ENCODE results near the gene F7. TPM values are rescaled to one million over a fixed set of nuclear protein-coding genes. Genes with fewer than 3 reads are reported as not detected.

F7 gene
- total RNA-seq, 1 donor from 2014 or later = 3.0 TPM

DNA sequence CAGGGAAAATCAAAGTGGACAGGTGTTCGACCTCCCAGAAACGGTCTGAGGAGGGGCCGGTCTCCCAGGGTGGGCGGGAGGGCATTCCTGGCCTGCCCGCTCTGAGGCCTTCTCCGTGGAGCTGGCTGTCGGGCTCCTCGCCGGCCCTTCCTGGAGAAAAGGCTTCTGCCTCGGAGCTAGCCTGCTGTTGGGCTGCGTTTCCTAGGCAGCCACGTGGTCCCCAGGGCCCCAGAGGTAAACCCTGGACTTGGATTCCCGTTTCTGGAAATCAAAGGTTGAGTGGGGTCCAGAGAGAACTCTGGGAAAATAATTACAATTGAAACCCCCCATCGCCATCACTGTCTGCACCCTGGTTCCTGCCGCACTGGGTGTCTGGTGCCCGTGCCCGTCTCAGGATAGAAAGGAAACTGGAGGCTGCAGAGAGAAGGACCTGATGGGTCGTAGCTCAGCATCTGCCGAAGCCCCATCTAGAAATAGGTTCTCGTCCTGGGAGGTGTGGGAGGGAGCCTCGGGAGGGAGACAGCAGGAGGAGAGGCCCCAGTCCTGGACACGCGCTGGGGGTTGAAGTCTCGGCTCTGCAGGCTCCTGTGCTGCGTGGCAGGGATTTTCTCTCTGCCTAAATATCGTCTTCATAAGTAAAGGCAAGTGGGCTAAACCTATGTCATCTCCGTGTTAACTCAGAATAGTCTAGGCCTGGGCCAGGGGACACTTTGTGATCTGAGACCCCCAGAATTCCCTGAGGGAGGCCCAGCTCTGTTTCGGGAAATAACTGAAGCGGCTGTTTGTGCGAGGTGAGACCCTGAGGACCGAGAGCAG, 45.2 kb downstream of the F7 start:
- peak; percentile 57 for DNase-seq (ENCODE audit: extremely low spot score, unreplicated experiment)
- Mint-ChIP-seq H3K4me3 (peak overlapping the region; percentile 61), H3K27ac (no peak overlapping the region), H3K4me1 (ENCODE audit: unreplicated experiment) (peaks cover 9% of the 10 kb centered on the region), H3K36me3 (no peaks in the 10 kb centered on the region), H3K9me3 (no peaks in the 10 kb centered on the region), H3K27me3 (peaks cover 11% of the 10 kb centered on the region)
- TF ChIP-seq CTCF (conservative IDR thresholded peaks at IDR 0.05) = no peak

- Mint-ChIP-seq H3K27me3 (peaks cover 14% of the 10 kb centered on the region), H3K27ac (peak overlapping the region; percentile 88), H3K4me3 (peak overlapping the region; percentile 89), H3K4me1 (ENCODE audit: unreplicated experiment) (peaks cover 9% of the 10 kb centered on the region), H3K36me3 (no peaks in the 10 kb centered on the region), H3K9me3 (peaks cover under 1% of the 10 kb centered on the region)
- TF ChIP-seq CTCF (conservative IDR thresholded peaks at IDR 0.05) = no peak
- peak; percentile 63 for DNase-seq (ENCODE audit: extremely low spot score, unreplicated experiment)
These were observed 46.4 kb downstream of the F7 start for GRCh38 chr13:113151745-113152690.

DNA sequence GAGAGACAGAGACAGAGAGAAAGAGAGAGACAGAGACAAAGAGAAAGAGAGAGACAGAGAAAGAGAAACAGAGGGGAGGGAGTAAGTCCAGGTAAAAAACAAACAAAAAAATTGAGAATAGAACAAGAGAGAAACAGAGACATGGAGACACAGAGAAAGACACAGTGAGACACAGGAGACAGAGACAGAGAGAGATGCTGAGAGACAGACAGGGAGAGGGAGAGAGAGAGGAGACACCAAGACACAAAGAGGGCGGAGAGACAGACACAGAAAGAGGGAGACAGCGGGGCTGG, 47.0 kb downstream of the F7 start:
- peaks cover 7% of the 10 kb centered on the region for H3K9me3 Mint-ChIP-seq
- TF ChIP-seq CTCF (conservative IDR thresholded peaks at IDR 0.05) = no peak
- no peaks in the 10 kb centered on the region for H3K36me3 Mint-ChIP-seq
- peaks cover 9% of the 10 kb centered on the region for H3K4me1 Mint-ChIP-seq (ENCODE audit: unreplicated experiment)
- peaks cover 19% of the 10 kb centered on the region for H3K27me3 Mint-ChIP-seq
- H3K27ac Mint-ChIP-seq = peak overlapping the region; percentile 88
- peak overlapping the region; percentile 89 for H3K4me3 Mint-ChIP-seq
- DNase-seq (ENCODE audit: extremely low spot score, unreplicated experiment) = no peak

- H3K4me3 Mint-ChIP-seq = peak overlapping the region; percentile 89
- DNase-seq (ENCODE audit: extremely low spot score, unreplicated experiment) = peak; percentile 74
- H3K36me3 Mint-ChIP-seq = no peaks in the 10 kb centered on the region
- H3K27me3 Mint-ChIP-seq = peaks cover 19% of the 10 kb centered on the region
- peak overlapping the region; percentile 88 for H3K27ac Mint-ChIP-seq
- H3K9me3 Mint-ChIP-seq = peaks cover 7% of the 10 kb centered on the region
- no peak for TF ChIP-seq CTCF (conservative IDR thresholded peaks at IDR 0.05)
- peaks cover 9% of the 10 kb centered on the region for H3K4me1 Mint-ChIP-seq (ENCODE audit: unreplicated experiment)
These were observed 47.6 kb downstream of the F7 start for GRCh38 chr13:113152984-113153809.

All from type B pancreatic cell (in vitro differentiated cells).